Loucy (cell line): ENCODE results near the gene FAM3C.

Experiments
- CTCF ChIP-seq: fragments of 200-600 bp; sonication (generic); conservative IDR thresholded peaks from 2 replicates; pipeline ENCODE4 v1.5.1; 2014; ENCODE audit warnings: mild to moderate bottlenecking, antibody characterized with exemption, low read length
- EZH2phosphoT487 ChIP-seq: fragments of 200-600 bp; IDR thresholded peaks from 2 replicates; pipeline ENCODE4 v1.6.1; 2018; ENCODE audit warnings: antibody characterized with exemption, mild to moderate bottlenecking, moderate library complexity, borderline replicate concordance

- TF ChIP-seq CTCF (no peak), EZH2phosphoT487 (no peak)
Measured at GRCh38 chr7:121344497-121344896, 51.6 kb downstream of the FAM3C start.
